Progenitor cell of endocrine pancreas (in vitro differentiated cells): ENCODE results near the gene LAMA1. TPM values are rescaled to one million over a fixed set of nuclear protein-coding genes. Genes with fewer than 3 reads are reported as not detected.

Experiments
- DNase-seq: peaks from one replicate; pipeline ENCODE4 v3.0.0; 2021; ENCODE audit warnings: low spot score; ENCODE audit not compliant: unreplicated experiment
- H3K27ac Mint-ChIP-seq: 2 replicates; pipeline ENCODE4 v1.8.0; 2021; ENCODE audit warnings: mild to moderate bottlenecking, moderate library complexity, mixed read lengths
- H3K27me3 Mint-ChIP-seq: 2 replicates; pipeline ENCODE4 v1.8.0; 2021; ENCODE audit warnings: mixed read lengths
- H3K36me3 Mint-ChIP-seq: 2 replicates; pipeline ENCODE4 v1.8.0; 2022; ENCODE audit warnings: mixed read lengths; ENCODE audit not compliant: insufficient read depth
- H3K4me1 Mint-ChIP-seq: 2 replicates; pipeline ENCODE4 v1.8.0; 2021; ENCODE audit warnings: low read depth, mixed read lengths
- H3K4me3 Mint-ChIP-seq: 2 replicates; pipeline ENCODE4 v1.8.0; 2021; ENCODE audit warnings: low read depth, mild to moderate bottlenecking, moderate library complexity, mixed read lengths
- H3K9me3 Mint-ChIP-seq: 2 replicates; pipeline ENCODE4 v1.8.0; 2021; ENCODE audit warnings: low read depth, mixed read lengths
- total RNA-seq: library from RNA; stranded (reverse); gene quantifications from 2 replicates; pipeline ENCODE4 v1.2.1, GENCODE V29; 2021
- TF ChIP-seq, protein P1 (sequence below): fragments of 200-600 bp; sonication (generic); IDR thresholded peaks from one replicate; pipeline ENCODE4 v1.5.0; 2021; ENCODE audit warnings: antibody characterized with exemption, mild to moderate bottlenecking; ENCODE audit not compliant: unreplicated experiment

Gene LAMA1
- total RNA-seq, 1 donor from 2014 or later: 257 TPM

DNA sequence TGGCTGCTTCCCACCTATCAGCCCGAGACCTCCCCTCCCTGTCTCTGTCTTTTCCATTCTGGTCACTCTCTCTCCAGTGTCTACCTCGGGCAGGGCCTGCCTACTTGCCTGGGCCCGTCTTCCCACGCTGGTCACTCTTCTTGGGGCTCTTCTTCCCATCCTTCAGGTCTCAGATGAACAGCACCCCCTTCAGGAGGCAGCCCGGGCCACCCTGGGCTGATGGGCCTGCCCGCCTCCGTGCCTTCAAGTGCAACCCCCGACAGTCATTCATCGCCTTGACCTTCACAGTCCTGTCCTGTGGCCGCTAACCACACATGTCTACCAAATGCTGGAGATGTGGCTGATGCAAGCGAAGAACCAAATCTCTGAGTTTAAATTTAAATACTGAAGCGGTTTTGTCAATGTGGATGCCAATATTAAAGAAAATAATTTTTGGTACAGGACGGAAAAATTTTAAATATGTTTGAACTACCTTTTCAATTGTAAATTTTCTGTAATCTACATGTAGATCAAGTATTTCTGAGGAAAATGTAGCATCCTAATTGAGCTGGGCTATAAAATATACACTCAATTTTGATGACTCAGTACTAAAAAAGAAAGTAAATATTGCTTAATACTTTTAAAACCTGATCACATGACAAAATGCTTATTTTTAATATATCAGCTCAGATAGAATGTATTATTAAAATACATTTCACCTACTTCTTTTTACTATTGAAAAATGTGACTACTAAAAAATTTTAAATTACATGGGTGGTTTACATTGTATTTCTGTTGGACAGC, 96.4 kb downstream of the LAMA1 start:
- H3K27me3 Mint-ChIP-seq: no peaks in the 10 kb centered on the region
- DNase-seq: no peak
- no peaks in the 10 kb centered on the region for H3K4me1 Mint-ChIP-seq
- H3K4me3 Mint-ChIP-seq: no peak overlapping the region
- TF ChIP-seq, protein P1, sequence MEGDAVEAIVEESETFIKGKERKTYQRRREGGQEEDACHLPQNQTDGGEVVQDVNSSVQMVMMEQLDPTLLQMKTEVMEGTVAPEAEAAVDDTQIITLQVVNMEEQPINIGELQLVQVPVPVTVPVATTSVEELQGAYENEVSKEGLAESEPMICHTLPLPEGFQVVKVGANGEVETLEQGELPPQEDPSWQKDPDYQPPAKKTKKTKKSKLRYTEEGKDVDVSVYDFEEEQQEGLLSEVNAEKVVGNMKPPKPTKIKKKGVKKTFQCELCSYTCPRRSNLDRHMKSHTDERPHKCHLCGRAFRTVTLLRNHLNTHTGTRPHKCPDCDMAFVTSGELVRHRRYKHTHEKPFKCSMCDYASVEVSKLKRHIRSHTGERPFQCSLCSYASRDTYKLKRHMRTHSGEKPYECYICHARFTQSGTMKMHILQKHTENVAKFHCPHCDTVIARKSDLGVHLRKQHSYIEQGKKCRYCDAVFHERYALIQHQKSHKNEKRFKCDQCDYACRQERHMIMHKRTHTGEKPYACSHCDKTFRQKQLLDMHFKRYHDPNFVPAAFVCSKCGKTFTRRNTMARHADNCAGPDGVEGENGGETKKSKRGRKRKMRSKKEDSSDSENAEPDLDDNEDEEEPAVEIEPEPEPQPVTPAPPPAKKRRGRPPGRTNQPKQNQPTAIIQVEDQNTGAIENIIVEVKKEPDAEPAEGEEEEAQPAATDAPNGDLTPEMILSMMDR: no peak
- H3K27ac Mint-ChIP-seq: no peak overlapping the region
- no peaks in the 10 kb centered on the region for H3K9me3 Mint-ChIP-seq
- H3K36me3 Mint-ChIP-seq: peaks cover 48% of the 10 kb centered on the region

DNA sequence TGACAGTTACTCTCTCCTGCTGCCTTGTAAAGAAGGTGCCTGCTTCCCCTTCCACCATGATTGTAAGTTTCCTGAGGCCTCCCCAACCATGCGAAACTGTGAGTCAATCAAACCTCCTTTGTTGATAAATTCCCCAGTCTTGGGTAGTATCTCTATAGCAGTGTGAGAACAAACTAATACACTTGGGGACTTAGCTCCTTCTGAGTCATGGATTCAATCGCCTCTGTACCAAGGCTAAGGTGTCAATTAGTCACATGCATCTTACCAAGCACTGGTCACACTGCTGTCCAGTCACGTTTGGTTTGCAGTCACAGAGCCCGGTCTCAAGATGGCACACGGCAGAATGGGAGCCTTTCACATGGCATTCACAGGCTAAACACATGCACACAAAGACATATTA, 100.6 kb downstream of the LAMA1 start:
- Mint-ChIP-seq H3K36me3 (peaks cover 38% of the 10 kb centered on the region), H3K27ac (no peak overlapping the region), H3K4me1 (no peaks in the 10 kb centered on the region), H3K4me3 (no peak overlapping the region), H3K27me3 (no peaks in the 10 kb centered on the region), H3K9me3 (no peaks in the 10 kb centered on the region)
- DNase-seq: no peak
- TF ChIP-seq, protein P1: no peak

DNA sequence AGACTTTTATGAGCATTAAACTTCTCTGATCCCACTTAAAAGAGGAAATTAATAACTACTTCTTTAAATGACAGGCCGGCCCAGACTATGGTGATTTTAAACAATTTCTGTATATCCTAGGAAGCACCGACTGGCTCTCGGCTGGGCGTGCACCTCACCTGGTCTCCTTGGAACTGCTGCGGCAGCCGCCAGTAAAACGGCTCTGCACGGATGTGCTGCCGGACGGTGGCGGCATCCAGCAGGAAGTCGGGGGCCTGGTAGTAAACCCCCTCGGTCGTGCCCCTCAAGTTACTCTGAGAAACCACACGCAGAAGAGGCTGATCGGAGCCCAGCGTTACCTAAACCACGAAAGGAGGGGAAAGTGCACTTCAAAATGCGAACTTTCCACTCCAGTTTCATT, 106.5 kb downstream of the LAMA1 start:
- Mint-ChIP-seq H3K36me3 (peaks cover 41% of the 10 kb centered on the region), H3K4me3 (no peak overlapping the region), H3K27me3 (no peaks in the 10 kb centered on the region), H3K9me3 (no peaks in the 10 kb centered on the region), H3K4me1 (no peaks in the 10 kb centered on the region), H3K27ac (peak overlapping the region; percentile 71)
- DNase-seq: no peak
- TF ChIP-seq, protein P1: no peak

DNA sequence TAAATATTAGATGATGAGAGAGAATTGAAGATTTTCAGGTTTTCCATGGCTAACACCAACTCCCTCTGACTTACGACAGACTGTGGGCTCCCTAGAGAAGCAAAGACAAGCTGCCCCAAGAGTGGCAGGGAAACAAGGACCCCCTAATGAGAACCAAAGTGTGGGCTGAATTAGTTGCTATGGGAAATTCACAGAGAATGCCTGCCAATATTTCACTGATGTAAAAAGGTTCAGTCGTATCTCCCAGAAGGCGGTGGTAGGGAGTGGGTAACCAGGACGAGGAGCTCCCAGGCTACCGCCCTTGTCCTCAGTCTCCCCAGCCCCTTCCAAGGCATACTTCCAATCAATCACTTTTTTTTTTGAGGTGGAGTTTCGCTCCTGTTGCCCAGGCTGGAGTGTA, 113.6 kb downstream of the LAMA1 start:
- no peak overlapping the region for H3K4me3 Mint-ChIP-seq
- DNase-seq: no peak
- TF ChIP-seq, protein P1: no peak
- peak overlapping the region; percentile 83 for H3K27ac Mint-ChIP-seq
- peaks cover 40% of the 10 kb centered on the region for H3K36me3 Mint-ChIP-seq
- no peaks in the 10 kb centered on the region for H3K27me3 Mint-ChIP-seq
- peaks cover 3% of the 10 kb centered on the region for H3K4me1 Mint-ChIP-seq
- H3K9me3 Mint-ChIP-seq: no peaks in the 10 kb centered on the region

DNA sequence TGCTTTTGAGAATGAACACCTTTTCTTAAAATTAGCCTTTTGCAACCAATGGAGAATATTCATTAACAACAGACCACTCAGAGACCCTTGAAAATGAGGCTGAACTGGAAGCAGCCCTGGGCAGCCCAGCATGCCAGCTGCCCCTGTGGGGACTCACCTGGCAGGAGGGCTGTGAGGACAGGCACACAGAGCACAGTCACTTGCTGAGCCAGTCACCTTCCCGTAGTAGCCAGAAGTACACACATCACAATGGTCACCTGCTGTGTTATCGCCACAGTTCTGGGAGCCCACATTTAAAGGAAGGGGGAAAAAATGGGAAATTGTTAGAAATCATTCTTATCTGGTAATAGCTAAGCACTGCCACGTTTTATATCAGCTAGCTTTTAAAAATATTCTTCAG, 115.5 kb downstream of the LAMA1 start:
- Mint-ChIP-seq H3K27me3 (no peaks in the 10 kb centered on the region), H3K36me3 (peaks cover 42% of the 10 kb centered on the region), H3K27ac (peak overlapping the region; percentile 83), H3K4me1 (peaks cover 5% of the 10 kb centered on the region), H3K4me3 (no peak overlapping the region), H3K9me3 (no peaks in the 10 kb centered on the region)
- DNase-seq: no peak
- TF ChIP-seq, protein P1: no peak
